ENCODE results near the gene CYB5B. TPM values are rescaled to one million over a fixed set of nuclear protein-coding genes. Genes with fewer than 3 reads are reported as not detected.

The CYB5B gene
- total RNA-seq, 4 donors from 2014 or later, result 30.3 to 60.5 (median 42.4) TPM

GRCh38 chr16:69412287-69412686 is 12.1 kb upstream of the CYB5B start:
- Histone ChIP-seq H3K9me3 (no peaks in the 10 kb centered on the region), H3K27me3 (no peaks in the 10 kb centered on the region), H3K4me1 (peaks cover 5 to 46% (median 23%) of the 10 kb centered on the region in 4 donors), H3K36me3 (no peaks in the 10 kb centered on the region), H3K27ac (no peak overlapping the region), H3K4me3 (no peak overlapping the region)
- 84 to 95% methylated on average over 5 to 12 of the region's 12 CpGs for WGBS, 2 donors (ENCODE audit: low coverage in 1 of 2)
- no peak for DNase-seq
- intact Hi-C loops (cut with DNase I; ENCODE audit: low total_unique reads), result no loop called here
- in situ Hi-C loops (cut with MboI; ENCODE audit: low pct_ligation_motif_present in 1 of 4, low pct_unique_long_range_greater_than_20kb in 1 of 4, low sequenced_read_pairs in 3 of 4), result no loop called here
- TF ChIP-seq POLR2AphosphoS5 (IDR thresholded peaks at IDR 0.05) (no peak), EP300 (IDR thresholded peaks at IDR 0.05; ENCODE audit: low read depth) (no peak)

DNA sequence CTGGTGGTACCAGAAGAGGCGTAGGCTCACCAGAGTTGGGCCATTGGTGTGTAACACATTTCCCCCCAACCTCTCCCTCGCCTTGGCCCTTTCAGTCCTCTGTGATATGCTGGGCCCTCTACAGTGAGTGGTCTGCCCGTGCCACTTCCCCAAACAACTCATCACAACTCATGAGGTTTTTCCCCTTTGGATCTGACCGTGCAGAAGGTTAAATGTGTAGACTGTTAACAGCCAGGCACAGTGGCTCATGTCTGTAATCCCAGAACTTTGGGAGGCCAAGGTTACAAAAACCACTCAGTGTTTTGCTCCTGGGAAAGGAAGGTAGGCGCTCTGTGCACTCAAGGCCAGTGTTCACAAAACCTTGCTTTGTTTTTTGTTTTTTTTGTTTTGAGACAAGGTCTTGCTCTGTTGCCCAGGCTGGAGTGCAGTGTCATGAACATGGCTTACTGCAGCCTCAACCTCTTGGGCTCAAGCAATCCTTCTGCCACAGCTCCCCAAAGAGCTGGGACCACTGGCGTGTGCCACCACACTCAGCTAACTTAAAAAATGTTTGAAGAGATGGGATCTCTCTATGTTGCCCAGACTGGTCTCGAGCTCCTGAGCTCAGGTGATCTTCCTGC is 11.3 kb upstream of the CYB5B start:
- Histone ChIP-seq H3K4me1 (peaks cover 11 to 51% (median 25%) of the 10 kb centered on the region in 4 donors), H3K27ac (no peak overlapping the region), H3K36me3 (no peaks in the 10 kb centered on the region), H3K9me3 (no peaks in the 10 kb centered on the region), H3K27me3 (no peaks in the 10 kb centered on the region), H3K4me3 (no peak overlapping the region)
- 80 to 92% methylated on average over 2 to 7 of the region's 7 CpGs for WGBS, 2 donors (ENCODE audit: low coverage in 1 of 2)
- DNase-seq, result no peak
- in situ Hi-C loops (cut with MboI; ENCODE audit: low pct_ligation_motif_present in 1 of 4, low pct_unique_long_range_greater_than_20kb in 1 of 4, low sequenced_read_pairs in 3 of 4) (no loop called here), intact Hi-C loops (cut with DNase I; ENCODE audit: low total_unique reads) (loop anchor here (1.0 kb wide), 1 partner anchor 86 kb away; no protein-coding TSS in a partner anchor)
- TF ChIP-seq CTCF (IDR thresholded peaks at IDR 0.05) (no peak), POLR2A (IDR thresholded peaks at IDR 0.05) (no peak), EP300 (IDR thresholded peaks at IDR 0.05; ENCODE audit: low read depth) (no peak), POLR2AphosphoS5 (IDR thresholded peaks at IDR 0.05) (no peak)

GRCh38 chr16:69417520-69418199 is 6.8 kb upstream of the CYB5B start:
- intact Hi-C loops (cut with DNase I; ENCODE audit: low total_unique reads) (no loop called here), in situ Hi-C loops (cut with MboI; ENCODE audit: low pct_ligation_motif_present in 1 of 4, low pct_unique_long_range_greater_than_20kb in 1 of 4, low sequenced_read_pairs in 3 of 4) (no loop called here)
- Histone ChIP-seq H3K27me3 (no peaks in the 10 kb centered on the region), H3K4me3 (no peak overlapping the region), H3K4me1 (peaks cover 5 to 40% (median 21%) of the 10 kb centered on the region in 4 donors), H3K36me3 (no peaks in the 10 kb centered on the region), H3K9me3 (no peaks in the 10 kb centered on the region), H3K27ac (peak overlapping the region; percentile 49 to 75 (median 64))
- TF ChIP-seq CTCF (IDR thresholded peaks at IDR 0.05) (no peak), POLR2A (IDR thresholded peaks at IDR 0.05) (no peak), EP300 (IDR thresholded peaks at IDR 0.05; ENCODE audit: low read depth) (no peak), POLR2AphosphoS5 (IDR thresholded peaks at IDR 0.05) (no peak)
- no peak for DNase-seq
- 36 to 67% methylated on average over 5 to 7 of the region's 7 CpGs for whole genome bisulfite sequencing, 2 donors (ENCODE audit: low coverage in 1 of 2)

DNA sequence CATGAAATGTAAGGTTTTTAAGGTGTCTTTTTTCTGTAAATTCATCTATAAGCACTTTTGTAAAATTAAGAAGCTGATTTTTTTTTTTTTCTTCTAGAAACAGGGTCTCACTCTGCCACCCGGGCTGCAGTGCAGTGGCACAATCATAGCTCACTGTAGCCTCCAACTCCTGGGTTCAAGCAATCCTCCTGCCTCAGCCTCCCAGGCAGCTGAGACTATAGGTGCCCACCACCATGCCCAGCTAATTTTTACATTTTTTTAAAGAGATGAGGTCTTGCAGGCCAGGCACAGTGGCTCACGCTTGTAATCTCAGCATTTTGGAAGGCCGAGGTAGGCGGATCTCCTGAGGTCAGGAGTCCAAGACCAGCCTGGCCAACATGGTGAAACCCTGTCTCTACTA is 4.5 kb upstream of the CYB5B start:
- peaks cover 5 to 34% (median 17%) of the 10 kb centered on the region in 4 donors for H3K4me1 ChIP-seq
- no peaks in the 10 kb centered on the region for H3K9me3 ChIP-seq
- H3K27me3 ChIP-seq, result no peaks in the 10 kb centered on the region
- WGBS, 2 donors (ENCODE audit: low coverage in 1 of 2), result 80 to 98% methylated on average over 1 to 4 of the region's 4 CpGs
- in situ Hi-C loops (cut with MboI; ENCODE audit: low pct_ligation_motif_present in 1 of 4, low pct_unique_long_range_greater_than_20kb in 1 of 4, low sequenced_read_pairs in 3 of 4), result no loop called here
- H3K4me3 ChIP-seq, result no peak overlapping the region
- intact Hi-C loops (cut with DNase I; ENCODE audit: low total_unique reads), result no loop called here
- no peak for DNase-seq
- no peaks in the 10 kb centered on the region for H3K36me3 ChIP-seq
- no peak overlapping the region for H3K27ac ChIP-seq
- TF ChIP-seq POLR2AphosphoS5 (IDR thresholded peaks at IDR 0.05), result no peak
- no peak for TF ChIP-seq EP300 (IDR thresholded peaks at IDR 0.05; ENCODE audit: low read depth)
- no peak for TF ChIP-seq CTCF (IDR thresholded peaks at IDR 0.05)
- no peak for TF ChIP-seq POLR2A (IDR thresholded peaks at IDR 0.05)
